IPS-20b (cell line): ENCODE measurements around the gene KCTD11.
"Not testable (repeated sequence)": the region's sequence is repeated elsewhere in the genome, so short reads cannot be mapped to it uniquely, and the experiment has no call there.

Experiments
- H3K27ac ChIP-seq: one replicate; pipeline ENCODE4 v1.5.1; 2013; ENCODE audit warnings: low read length
- H3K27me3 ChIP-seq: 2 replicates; pipeline ENCODE4 v1.6.1; 2013; ENCODE audit warnings: mild to moderate bottlenecking, low read length, inconsistent platforms; ENCODE audit not compliant: insufficient read depth
- H3K36me3 ChIP-seq: 2 replicates; pipeline ENCODE4 v1.6.1; 2013; ENCODE audit warnings: low read depth, mild to moderate bottlenecking, inconsistent platforms, low read length, moderate library complexity; ENCODE audit not compliant: insufficient read depth
- H3K4me1 ChIP-seq: 2 replicates; pipeline ENCODE4 v1.6.1; 2013; ENCODE audit warnings: mild to moderate bottlenecking, control low read depth, inconsistent platforms, low read length, moderate library complexity; ENCODE audit not compliant: insufficient read depth
- H3K4me3 ChIP-seq: 2 replicates; pipeline ENCODE4 v1.5.1; 2013; ENCODE audit warnings: mild to moderate bottlenecking, low read length, inconsistent platforms
- H3K9ac ChIP-seq: 2 replicates; pipeline ENCODE4 v1.6.1; 2013; ENCODE audit warnings: low read depth, mild to moderate bottlenecking, inconsistent platforms, low read length, moderate library complexity
- H3K9me3 ChIP-seq: 2 replicates; pipeline ENCODE4 v1.6.1; 2013; ENCODE audit warnings: mild to moderate bottlenecking, low read depth, low read length, inconsistent platforms; ENCODE audit not compliant: insufficient read depth

The KCTD11 gene

GRCh38 chr17:7352910-7353635 is 1.1 kb downstream of the KCTD11 start:
- Histone ChIP-seq H3K27ac (no peak overlapping the region), H3K9ac (no peak overlapping the region), H3K27me3 (peaks cover 17% of the 10 kb centered on the region), H3K36me3 (no peaks in the 10 kb centered on the region), H3K9me3 (no peaks in the 10 kb centered on the region), H3K4me1 (peaks cover 22% of the 10 kb centered on the region), H3K4me3 (peak overlapping the region; percentile 82; the same call in 1 of the 2 replicates)

GRCh38 chr17:7354262-7354843 is 2.4 kb downstream of the KCTD11 start:
- Histone ChIP-seq H3K27ac (no peak overlapping the region), H3K4me1 (peaks cover 21% of the 10 kb centered on the region)

GRCh38 chr17:7355053-7355452 is 3.1 kb downstream of the KCTD11 start, which contains the start of gene TMEM95:
Gene TMEM95, plus strand, starts transcription at chr17:7355156. Its CDS starts 49 bp downstream, at chr17:7355205.
- Histone ChIP-seq H3K27ac (no peak within 1 kb of the TSS), H3K9ac (no peak within 1 kb of the TSS), H3K4me1 (peaks cover 15% of the 10 kb centered on the region), H3K36me3 (no peaks in the 10 kb centered on the region), H3K9me3 (no peaks in the 10 kb centered on the region), H3K27me3 (peaks cover 17% of the 10 kb centered on the region), H3K4me3 (peak within 1 kb of the TSS; percentile 58; the same call in 1 of the 2 replicates)

More at GRCh38 chr17:7354262-7354843, 2.4 kb downstream of the KCTD11 start:
- peaks cover 17% of the 10 kb centered on the region for H3K27me3 ChIP-seq
- no peak overlapping the region for H3K9ac ChIP-seq
- no peaks in the 10 kb centered on the region for H3K9me3 ChIP-seq
- H3K4me3 ChIP-seq, result no peak overlapping the region
- no peaks in the 10 kb centered on the region for H3K36me3 ChIP-seq

- peak overlapping the region; percentile 58; the same call in 1 of the 2 replicates for H3K4me3 ChIP-seq
- H3K36me3 ChIP-seq, result no peaks in the 10 kb centered on the region
- no peak overlapping the region for H3K9ac ChIP-seq
- H3K27ac ChIP-seq, result no peak overlapping the region
- peaks cover 15% of the 10 kb centered on the region for H3K4me1 ChIP-seq
- H3K9me3 ChIP-seq, result no peaks in the 10 kb centered on the region
- H3K27me3 ChIP-seq, result peaks cover 15% of the 10 kb centered on the region
These were observed 3.6 kb downstream of the KCTD11 start for GRCh38 chr17:7355573-7355972.

GRCh38 chr17:7356072-7356549 is 4.1 kb downstream of the KCTD11 start:
- H3K4me3 ChIP-seq, result peak overlapping the region; percentile 58; the same call in 1 of the 2 replicates
- peaks cover 15% of the 10 kb centered on the region for H3K4me1 ChIP-seq
- no peaks in the 10 kb centered on the region for H3K36me3 ChIP-seq
- H3K27me3 ChIP-seq, result peaks cover 9% of the 10 kb centered on the region
- no peak overlapping the region for H3K9ac ChIP-seq
- no peak overlapping the region for H3K27ac ChIP-seq
- no peaks in the 10 kb centered on the region for H3K9me3 ChIP-seq

- no peak overlapping the region for H3K4me3 ChIP-seq
- H3K9me3 ChIP-seq, result no peaks in the 10 kb centered on the region
- peaks cover 8% of the 10 kb centered on the region; the same call in 1 of the 2 replicates for H3K27me3 ChIP-seq
- H3K36me3 ChIP-seq, result no peaks in the 10 kb centered on the region
- H3K9ac ChIP-seq, result no peak overlapping the region
- H3K27ac ChIP-seq, result no peak overlapping the region
- H3K4me1 ChIP-seq, result peaks cover 15% of the 10 kb centered on the region
These were observed 4.8 kb downstream of the KCTD11 start for GRCh38 chr17:7356756-7357155.

GRCh38 chr17:7357381-7357780 is 5.4 kb downstream of the KCTD11 start:
- Histone ChIP-seq H3K36me3 (no peaks in the 10 kb centered on the region), H3K4me3 (no peak overlapping the region), H3K9ac (no peak overlapping the region), H3K9me3 (no peaks in the 10 kb centered on the region), H3K4me1 (peaks cover 15% of the 10 kb centered on the region), H3K27ac (no peak overlapping the region), H3K27me3 (peaks cover 8% of the 10 kb centered on the region; the same call in 1 of the 2 replicates)

GRCh38 chr17:7361906-7362305 is 9.9 kb downstream of the KCTD11 start:
- Histone ChIP-seq H3K27me3 (no peaks in the 10 kb centered on the region), H3K9ac (no peak overlapping the region), H3K4me3 (no peak overlapping the region), H3K36me3 (no peaks in the 10 kb centered on the region), H3K27ac (no peak overlapping the region), H3K4me1 (no peaks in the 10 kb centered on the region), H3K9me3 (no peaks in the 10 kb centered on the region)

- no peaks in the 10 kb centered on the region for H3K36me3 ChIP-seq
- no peak overlapping the region for H3K9ac ChIP-seq
- H3K4me1 ChIP-seq, result peaks cover 3% of the 10 kb centered on the region; the same call in 1 of the 2 replicates
- H3K9me3 ChIP-seq, result no peaks in the 10 kb centered on the region
- no peaks in the 10 kb centered on the region for H3K27me3 ChIP-seq
- no peak overlapping the region for H3K4me3 ChIP-seq
- no peak overlapping the region for H3K27ac ChIP-seq
These were observed 11.3 kb downstream of the KCTD11 start for GRCh38 chr17:7363311-7363710.

GRCh38 chr17:7365963-7366362 is 14.0 kb downstream of the KCTD11 start:
- not testable (repeated sequence) for H3K27ac ChIP-seq, H3K27me3 ChIP-seq, H3K4me3 ChIP-seq, H3K36me3 ChIP-seq, H3K9me3 ChIP-seq, H3K9ac ChIP-seq, H3K4me1 ChIP-seq

- H3K36me3 ChIP-seq, result no peaks in the 10 kb centered on the region
- peaks cover 3% of the 10 kb centered on the region; the same call in 1 of the 2 replicates for H3K4me1 ChIP-seq
- H3K27ac ChIP-seq, result no peak overlapping the region
- peaks cover 7% of the 10 kb centered on the region; the same call in 1 of the 2 replicates for H3K27me3 ChIP-seq
- no peak overlapping the region for H3K9ac ChIP-seq
- no peaks in the 10 kb centered on the region for H3K9me3 ChIP-seq
- H3K4me3 ChIP-seq, result no peak overlapping the region
These were observed 15.1 kb downstream of the KCTD11 start for GRCh38 chr17:7367083-7367482.
